Endothelial cell of umbilical vein (primary cell): ENCODE data around the gene TMEM144. TPM values are rescaled to one million over a fixed set of nuclear protein-coding genes. Genes with fewer than 3 reads are reported as not detected.

ENCODE experiments used
- BruUV-seq: library from RNA; stranded (reverse); fragments of 400-500 nt; replicated peaks from 2 replicates; lab custom pipeline; 2021; lab: Mats Ljungman, UMichigan
- CTCF ChIA-PET: fragments of 300-600, 350-600 bp; sonication (Branson Sonifier 250); formaldehyde crosslinking; loops from one replicate; lab custom pipeline; 2021; ENCODE audit warnings: antibody characterized with exemption, inconsistent platforms; lab: Charles Lee
- POLR2A ChIA-PET: fragments of 300-600, 350-600 bp; sonication (Branson Sonifier 250); formaldehyde crosslinking; loops from one replicate; lab custom pipeline; 2021; ENCODE audit warnings: antibody characterized with exemption, inconsistent platforms; lab: Charles Lee
- DNase-seq: peaks from one replicate; pipeline ENCODE4 v3.0.0-alpha.2; 2011; ENCODE audit warnings: low read depth, low spot score
- FAIRE-seq: peaks from 2 replicates; lab custom pipeline; 2011; peaks lifted over from hg19 to GRCh38; lab: Jason Lieb, UNC
- H2AFZ ChIP-seq: 2 replicates; pipeline ENCODE4 v1.6.0; 2012; ENCODE audit warnings: low read depth, low read length, control low read depth, inconsistent platforms
- H3K27ac ChIP-seq: 2 replicates; pipeline ENCODE4 v1.5.1; 2011; ENCODE audit warnings: low read depth, mild to moderate bottlenecking, control low read depth, low read length, moderate library complexity; ENCODE audit not compliant: insufficient read depth
- H3K27me3 ChIP-seq, 2 experiments: 2 replicates each; pipeline versions ENCODE4 v1.6.0 to v1.6.1; 2011; ENCODE audit warnings: low read length in 2 of 2, mixed read lengths in 1 of 2; ENCODE audit not compliant: control insufficient read depth in 2 of 2, insufficient read depth in 2 of 2
- H3K36me3 ChIP-seq, 2 experiments: 2 replicates in 1 of 2; 3 replicates in 1 of 2; pipeline ENCODE4 v1.5.1; 2011; ENCODE audit warnings: low read length in 2 of 2, mild to moderate bottlenecking in 1 of 2, moderate library complexity in 1 of 2; ENCODE audit not compliant: control insufficient read depth in 2 of 2, insufficient read depth in 2 of 2; ENCODE audit errors: extremely low read depth in 1 of 2
- H3K4me1 ChIP-seq: 3 replicates; pipeline ENCODE4 v1.5.1; 2011; ENCODE audit warnings: mild to moderate bottlenecking, low read length; ENCODE audit not compliant: control insufficient read depth, insufficient read depth; ENCODE audit errors: extremely low read depth
- H3K4me2 ChIP-seq: 2 replicates; pipeline ENCODE4 v1.6.1; 2011; ENCODE audit warnings: low read length, control low read depth, mixed read lengths; ENCODE audit not compliant: insufficient read depth
- H3K4me3 ChIP-seq, 3 experiments: fragments of 200-600 bp in 1 of 3; sonication (generic), shearing (Covaris generic) in 1 of 3; replicated peaks in 1 of 3; 2 replicates each; pipeline ENCODE4 v1.5.1; 2011 to 2016; ENCODE audit warnings: control low read depth in 3 of 3, low read length in 3 of 3, mild to moderate bottlenecking in 2 of 3, inconsistent platforms in 1 of 3, low read depth in 1 of 3, moderate library complexity in 1 of 3; ENCODE audit not compliant: insufficient read depth in 1 of 3
- H3K79me2 ChIP-seq: 2 replicates; pipeline ENCODE4 v1.6.0; 2012; ENCODE audit warnings: low read length, inconsistent platforms; ENCODE audit not compliant: control insufficient read depth, insufficient read depth
- H3K9ac ChIP-seq: replicated peaks from 2 replicates; pipeline ENCODE3; 2011; ENCODE audit warnings: low read length, control low read depth; ENCODE audit not compliant: insufficient read depth; ENCODE audit errors: extremely low read depth
- H3K9me1 ChIP-seq: replicated peaks from 3 replicates; pipeline ENCODE4 v1.6.0; 2011; ENCODE audit warnings: mild to moderate bottlenecking, low read length; ENCODE audit not compliant: control insufficient read depth, insufficient read depth; ENCODE audit errors: extremely low read depth
- H3K9me3 ChIP-seq: replicated peaks from 2 replicates; pipeline ENCODE4 v1.5.1; 2012; ENCODE audit warnings: low read length, inconsistent platforms; ENCODE audit not compliant: control insufficient read depth, insufficient read depth
- H4K20me1 ChIP-seq: replicated peaks from 2 replicates; pipeline ENCODE3; 2011; ENCODE audit warnings: mild to moderate bottlenecking, low read length; ENCODE audit not compliant: control insufficient read depth, insufficient read depth; ENCODE audit errors: extremely low read depth
- EZH2 ChIP-seq: IDR thresholded peaks from 2 replicates; pipeline ENCODE4 v1.6.1; 2012; ENCODE audit warnings: borderline replicate concordance, low read depth, mild to moderate bottlenecking, moderate library complexity, low read length, inconsistent platforms; ENCODE audit not compliant: severe bottlenecking
- FOS ChIP-seq: IDR thresholded peaks from 2 replicates; pipeline ENCODE4 v1.6.1; 2011; ENCODE audit warnings: mild to moderate bottlenecking, low read length, moderate library complexity, borderline replicate concordance; ENCODE audit not compliant: insufficient read depth
- GATA2 ChIP-seq: IDR thresholded peaks from 2 replicates; pipeline ENCODE4 v1.7.0; 2011; ENCODE audit warnings: low read depth, mild to moderate bottlenecking, moderate library complexity, mixed read lengths, low read length; ENCODE audit not compliant: insufficient read length, insufficient read depth
- JUN ChIP-seq: IDR thresholded peaks from 2 replicates; pipeline ENCODE4 v1.6.1; 2011; ENCODE audit warnings: borderline replicate concordance, low read depth; ENCODE audit not compliant: insufficient read length, insufficient read depth
- MYC ChIP-seq: IDR thresholded peaks from one replicate; pipeline ENCODE4 v1.6.1; 2011; ENCODE audit warnings: mild to moderate bottlenecking, low read depth, low read length
- POLR2A ChIP-seq: IDR thresholded peaks from 2 replicates; pipeline ENCODE4 v1.6.1; 2012; ENCODE audit warnings: low read depth, mild to moderate bottlenecking, control low read depth, low read length
- POLR2AphosphoS5 ChIP-seq: IDR thresholded peaks from 2 replicates; pipeline ENCODE4 v1.6.1; 2012; ENCODE audit warnings: low read depth, mild to moderate bottlenecking, control low read depth, low read length, moderate library complexity; ENCODE audit not compliant: insufficient read depth
- dilution Hi-C: fragments of 300-500 bp; cut with MboI; formaldehyde crosslinking; loops from one replicate; pipeline ENCODE4 v1.15.0; 2019; ENCODE audit warnings: low sequenced_read_pairs; ENCODE audit not compliant: extremely low pct_ligation_motif_present
- intact Hi-C: fragments of 100-400 bp; cut with micrococcal nuclease; formaldehyde crosslinking; loops from one replicate; pipeline ENCODE4 v1.10.0; 2022
- polyA plus RNA-seq, 4 experiments: library from polyadenylated mRNA; depleted of rRNA in 3 of 4; stranded (reverse) in 3 of 4; unstranded in 1 of 4; fragments of >200 nt; gene quantifications; 2 replicates each; pipeline versions ENCODE4 v1.2.1 to v1.2.3, GENCODE V29; 2011 to 2012; ENCODE audit warnings: missing spikeins in 1 of 4
- total RNA-seq: library from RNA; stranded (reverse); gene quantifications from 2 replicates; pipeline ENCODE4 v1.2.3, GENCODE V29; 2021
- TF ChIP-seq, protein P1 (sequence below), 2 donors: IDR thresholded peaks; 1 replicate in 1 of 2; 2 replicates in 1 of 2; pipeline ENCODE4 v1.5.1; 2011; ENCODE audit warnings: low read length in 2 of 2, mild to moderate bottlenecking in 2 of 2, moderate library complexity in 2 of 2, control low read depth in 1 of 2, inconsistent platforms in 1 of 2, low read depth in 1 of 2; ENCODE audit not compliant: insufficient read depth in 1 of 2; ENCODE audit errors: extremely low read depth in 1 of 2
- TF ChIP-seq, protein P2 (sequence below): IDR thresholded peaks from 2 replicates; pipeline ENCODE4 v1.6.1; 2011; ENCODE audit not compliant: insufficient read depth, insufficient read length

The TMEM144 gene
- total and polyA plus RNA-seq, 2 donors (not counting 3 experiments of a cell fraction or from before 2014, with no cell fraction given), result 10.5 to 23.0 TPM

DNA sequence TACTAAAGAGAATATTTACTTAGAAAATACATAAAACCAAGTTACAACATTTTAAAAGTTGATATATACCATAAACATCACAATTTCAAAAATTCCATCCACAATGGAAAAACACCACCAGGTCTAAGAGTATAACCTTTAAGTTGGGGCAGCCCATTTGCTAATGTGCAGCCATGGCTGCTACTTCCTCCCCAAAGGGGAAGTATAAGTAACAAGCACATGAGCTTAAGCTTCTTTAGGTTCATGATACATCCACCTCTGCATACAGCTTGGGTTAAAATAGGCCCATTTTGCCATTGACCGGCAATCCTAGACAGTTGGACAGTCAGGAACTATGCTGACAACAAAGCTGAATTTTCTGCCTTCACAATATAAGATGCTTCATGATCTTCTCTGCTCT is 20.9 kb upstream of the TMEM144 start:
- H3K4me2 ChIP-seq, result no peak overlapping the region
- intact Hi-C loops (no loop called here), dilution Hi-C loops (no loop called here)
- no peaks in the 10 kb centered on the region for H4K20me1 ChIP-seq
- TF ChIP-seq EZH2 (no peak), GATA2 (no peak), POLR2A (no peak), JUN (no peak), MYC (no peak), FOS (no peak), POLR2AphosphoS5 (no peak)
- TF ChIP-seq, protein P1, sequence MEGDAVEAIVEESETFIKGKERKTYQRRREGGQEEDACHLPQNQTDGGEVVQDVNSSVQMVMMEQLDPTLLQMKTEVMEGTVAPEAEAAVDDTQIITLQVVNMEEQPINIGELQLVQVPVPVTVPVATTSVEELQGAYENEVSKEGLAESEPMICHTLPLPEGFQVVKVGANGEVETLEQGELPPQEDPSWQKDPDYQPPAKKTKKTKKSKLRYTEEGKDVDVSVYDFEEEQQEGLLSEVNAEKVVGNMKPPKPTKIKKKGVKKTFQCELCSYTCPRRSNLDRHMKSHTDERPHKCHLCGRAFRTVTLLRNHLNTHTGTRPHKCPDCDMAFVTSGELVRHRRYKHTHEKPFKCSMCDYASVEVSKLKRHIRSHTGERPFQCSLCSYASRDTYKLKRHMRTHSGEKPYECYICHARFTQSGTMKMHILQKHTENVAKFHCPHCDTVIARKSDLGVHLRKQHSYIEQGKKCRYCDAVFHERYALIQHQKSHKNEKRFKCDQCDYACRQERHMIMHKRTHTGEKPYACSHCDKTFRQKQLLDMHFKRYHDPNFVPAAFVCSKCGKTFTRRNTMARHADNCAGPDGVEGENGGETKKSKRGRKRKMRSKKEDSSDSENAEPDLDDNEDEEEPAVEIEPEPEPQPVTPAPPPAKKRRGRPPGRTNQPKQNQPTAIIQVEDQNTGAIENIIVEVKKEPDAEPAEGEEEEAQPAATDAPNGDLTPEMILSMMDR (IDR thresholded peaks at IDR 0.05; ENCODE audit: extremely low read depth in 1 of 2, insufficient read depth in 1 of 2, low read depth in 1 of 2, low read length in 2 of 2), result no peak
- TF ChIP-seq, protein P2, sequence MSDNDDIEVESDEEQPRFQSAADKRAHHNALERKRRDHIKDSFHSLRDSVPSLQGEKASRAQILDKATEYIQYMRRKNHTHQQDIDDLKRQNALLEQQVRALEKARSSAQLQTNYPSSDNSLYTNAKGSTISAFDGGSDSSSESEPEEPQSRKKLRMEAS, result no peak
- BruUV-seq, result no TSS peak
- FAIRE-seq, result no peak
- no peak overlapping the region for H3K9ac ChIP-seq
- H2AFZ ChIP-seq, result no peak overlapping the region
- H3K9me1 ChIP-seq, result no peaks in the 10 kb centered on the region
- ChIA-PET POLR2A (no interaction called here), CTCF (no interaction called here)
- no peaks in the 10 kb centered on the region for H3K4me1 ChIP-seq
- H3K36me3 ChIP-seq, result peaks cover 0 to 11% of the 10 kb centered on the region in 2 experiments
- no peaks in the 10 kb centered on the region for H3K27me3 ChIP-seq
- no peak for DNase-seq
- H3K27ac ChIP-seq, result no peak overlapping the region
- H3K4me3 ChIP-seq, result no peak overlapping the region
- no peaks in the 10 kb centered on the region for H3K9me3 ChIP-seq
- H3K79me2 ChIP-seq, result no peaks in the 10 kb centered on the region
